Uterus (tissue), 4 donors: Measurements from ENCODE around the gene RNASET2. TPM values are rescaled to one million over a fixed set of nuclear protein-coding genes. Genes with fewer than 3 reads are reported as not detected.

Source experiments
- DNase-seq, 2 donors: peaks; one replicate each; pipeline ENCODE4 v3.0.0-alpha.2; 2019 to 2020
- H3K27ac ChIP-seq, 2 donors: fragments of 200-600 bp; sonication (generic); 1 replicate in 1 of 2; 2 replicates in 1 of 2; pipeline ENCODE4 v1.5.1; 2016 to 2018
- H3K27me3 ChIP-seq, 2 donors: fragments of 200-600 bp; sonication (generic); one replicate each; pipeline ENCODE4 v1.5.1; 2018 to 2019; ENCODE audit warnings: control low read depth in 1 of 2
- H3K36me3 ChIP-seq, 2 donors: fragments of 200-600 bp; sonication (generic); one replicate each; pipeline ENCODE4 v1.5.1; 2019; ENCODE audit warnings: control low read depth in 1 of 2
- H3K4me1 ChIP-seq, 2 donors: fragments of 200-600 bp; sonication (generic); one replicate each; pipeline ENCODE4 v1.5.1; 2018 to 2019; ENCODE audit warnings: control low read depth in 1 of 2
- H3K4me3 ChIP-seq, 2 donors: fragments of 200-600 bp; sonication (generic); 1 replicate in 1 of 2; 2 replicates in 1 of 2; pipeline ENCODE4 v1.5.1; 2018 to 2019; ENCODE audit warnings: mild to moderate bottlenecking in 1 of 2
- H3K9me3 ChIP-seq, 2 donors: fragments of 200-600 bp; sonication (generic); one replicate each; pipeline ENCODE4 v1.5.1; 2019; ENCODE audit warnings: control low read depth in 1 of 2
- POLR2A ChIP-seq, 2 donors: fragments of 450-650 bp; IDR thresholded peaks; one replicate each; pipeline ENCODE4 v1.6.1; 2016; ENCODE audit warnings: antibody characterized with exemption in 2 of 2, mild to moderate bottlenecking in 1 of 2, moderate library complexity in 1 of 2
- intact Hi-C: fragments of 100-400 bp; cut with DNase I; formaldehyde crosslinking; loops from one replicate; pipeline ENCODE4 v1.15.1; 2023; ENCODE audit warnings: low total_unique reads
- total RNA-seq, 4 donors: library from RNA; depleted of rRNA in 3 of 4; stranded (reverse); fragments of >200 nt in 3 of 4; gene quantifications; one replicate each; pipeline versions ENCODE4 v1.1.0 to v1.2.4, GENCODE V29; 2014 to 2023
- TF ChIP-seq, protein P1 (sequence below), 4 experiments: fragments of 200-600 bp in 2 of 4; fragments of 450-650 bp in 2 of 4; sonication (generic) in 2 of 4; IDR thresholded peaks; one replicate each; pipeline ENCODE4 v1.5.1; 2016 to 2019; ENCODE audit warnings: antibody characterized with exemption in 4 of 4, mild to moderate bottlenecking in 2 of 4, moderate library complexity in 1 of 4
- donor health status: DM: yes; HTN: yes; CAD: no.

RNASET2 gene
- total RNA-seq, 4 donors from 2014 or later: 22.0 to 184 (median 30.3) TPM

- intact Hi-C loops: no loop called here
- DNase-seq: no peak
- no peaks in the 10 kb centered on the region for H3K27me3 ChIP-seq
- H3K4me3 ChIP-seq: no peak overlapping the region
- no peak overlapping the region for H3K27ac ChIP-seq
- H3K9me3 ChIP-seq: no peaks in the 10 kb centered on the region
- TF ChIP-seq POLR2A (IDR thresholded peaks at IDR 0.05): no peak
- TF ChIP-seq, protein P1, sequence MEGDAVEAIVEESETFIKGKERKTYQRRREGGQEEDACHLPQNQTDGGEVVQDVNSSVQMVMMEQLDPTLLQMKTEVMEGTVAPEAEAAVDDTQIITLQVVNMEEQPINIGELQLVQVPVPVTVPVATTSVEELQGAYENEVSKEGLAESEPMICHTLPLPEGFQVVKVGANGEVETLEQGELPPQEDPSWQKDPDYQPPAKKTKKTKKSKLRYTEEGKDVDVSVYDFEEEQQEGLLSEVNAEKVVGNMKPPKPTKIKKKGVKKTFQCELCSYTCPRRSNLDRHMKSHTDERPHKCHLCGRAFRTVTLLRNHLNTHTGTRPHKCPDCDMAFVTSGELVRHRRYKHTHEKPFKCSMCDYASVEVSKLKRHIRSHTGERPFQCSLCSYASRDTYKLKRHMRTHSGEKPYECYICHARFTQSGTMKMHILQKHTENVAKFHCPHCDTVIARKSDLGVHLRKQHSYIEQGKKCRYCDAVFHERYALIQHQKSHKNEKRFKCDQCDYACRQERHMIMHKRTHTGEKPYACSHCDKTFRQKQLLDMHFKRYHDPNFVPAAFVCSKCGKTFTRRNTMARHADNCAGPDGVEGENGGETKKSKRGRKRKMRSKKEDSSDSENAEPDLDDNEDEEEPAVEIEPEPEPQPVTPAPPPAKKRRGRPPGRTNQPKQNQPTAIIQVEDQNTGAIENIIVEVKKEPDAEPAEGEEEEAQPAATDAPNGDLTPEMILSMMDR (IDR thresholded peaks at IDR 0.05): no peak
- H3K36me3 ChIP-seq: no peaks in the 10 kb centered on the region
- no peaks in the 10 kb centered on the region for H3K4me1 ChIP-seq
These were observed 24.4 kb upstream of the RNASET2 start for GRCh38 chr6:166980738-166981137.

DNA sequence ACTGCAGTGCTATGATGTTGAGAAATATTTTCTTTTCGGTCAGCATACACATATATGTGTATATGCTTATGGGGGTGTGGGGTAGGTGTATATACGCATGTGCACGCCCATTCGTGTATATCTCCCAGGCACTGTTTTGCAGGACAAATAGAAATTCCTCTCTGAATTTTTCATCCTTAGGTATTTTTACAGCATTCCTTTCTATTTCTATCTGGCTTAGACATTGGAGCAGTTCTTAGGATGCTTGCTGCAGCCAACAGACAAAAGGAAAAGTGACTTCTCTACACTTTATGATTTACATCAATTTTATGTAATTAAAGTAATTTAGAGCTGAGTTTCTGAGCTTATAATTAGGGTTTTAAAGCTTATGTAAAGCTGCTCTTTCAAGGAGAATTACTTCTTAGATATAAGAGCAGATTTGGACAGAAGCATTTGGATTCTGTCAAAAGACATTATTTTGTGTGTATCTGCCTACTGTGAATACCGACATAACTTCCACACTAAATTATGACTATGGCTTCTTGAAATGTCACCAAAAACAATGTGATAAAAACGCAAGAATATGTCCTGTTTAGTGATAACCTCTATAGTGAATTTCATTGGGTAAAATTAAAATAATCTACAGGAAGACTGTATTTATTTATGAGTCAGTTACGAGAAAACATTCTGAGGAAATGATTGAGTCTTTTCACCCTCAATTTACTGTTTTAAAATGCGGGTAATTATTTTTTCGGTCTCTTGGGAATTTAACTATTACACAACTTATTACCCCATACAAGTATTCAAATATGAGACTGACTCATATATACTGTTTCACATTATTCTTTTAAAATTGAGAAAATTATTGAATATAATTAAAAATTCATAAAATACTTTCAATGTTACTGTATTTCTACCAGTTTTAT, 21.5 kb upstream of the RNASET2 start:
- TF ChIP-seq, protein P1 (IDR thresholded peaks at IDR 0.05): no peak
- no peak for TF ChIP-seq POLR2A (IDR thresholded peaks at IDR 0.05)
- no peak for DNase-seq
- no peaks in the 10 kb centered on the region for H3K27me3 ChIP-seq
- no peaks in the 10 kb centered on the region for H3K36me3 ChIP-seq
- H3K9me3 ChIP-seq: no peaks in the 10 kb centered on the region
- H3K4me3 ChIP-seq: no peak overlapping the region
- no peaks in the 10 kb centered on the region for H3K4me1 ChIP-seq
- intact Hi-C loops: no loop called here
- H3K27ac ChIP-seq: no peak overlapping the region

GRCh38 chr6:166976636-166977035, 20.3 kb upstream of the RNASET2 start:
- Histone ChIP-seq H3K36me3 (no peaks in the 10 kb centered on the region), H3K4me1 (no peaks in the 10 kb centered on the region), H3K9me3 (no peaks in the 10 kb centered on the region), H3K27me3 (no peaks in the 10 kb centered on the region), H3K27ac (no peak overlapping the region), H3K4me3 (no peak overlapping the region)
- TF ChIP-seq, protein P1 (IDR thresholded peaks at IDR 0.05): no peak
- TF ChIP-seq POLR2A (IDR thresholded peaks at IDR 0.05): no peak
- intact Hi-C loops: no loop called here
- no peak for DNase-seq

- intact Hi-C loops: no loop called here
- Histone ChIP-seq H3K9me3 (no peaks in the 10 kb centered on the region), H3K27me3 (no peaks in the 10 kb centered on the region), H3K4me1 (no peaks in the 10 kb centered on the region), H3K27ac (no peak overlapping the region), H3K36me3 (no peaks in the 10 kb centered on the region), H3K4me3 (no peak overlapping the region)
- TF ChIP-seq, protein P1 (IDR thresholded peaks at IDR 0.05): no peak
- no peak for TF ChIP-seq POLR2A (IDR thresholded peaks at IDR 0.05)
- no peak for DNase-seq
These were observed 15.8 kb upstream of the RNASET2 start for GRCh38 chr6:166972101-166972500.

- no peaks in the 10 kb centered on the region for H3K36me3 ChIP-seq
- intact Hi-C loops: no loop called here
- H3K4me3 ChIP-seq: no peak overlapping the region
- H3K4me1 ChIP-seq: no peaks in the 10 kb centered on the region
- DNase-seq: no peak
- H3K27ac ChIP-seq: no peak overlapping the region
- no peaks in the 10 kb centered on the region for H3K27me3 ChIP-seq
- TF ChIP-seq POLR2A (IDR thresholded peaks at IDR 0.05): no peak
- TF ChIP-seq, protein P1 (IDR thresholded peaks at IDR 0.05): no peak
- H3K9me3 ChIP-seq: no peaks in the 10 kb centered on the region
These were observed 14.9 kb upstream of the RNASET2 start for GRCh38 chr6:166971271-166971670.
